ENCODE data around the gene GIGYF1. TPM values are rescaled to one million over a fixed set of nuclear protein-coding genes. Genes with fewer than 3 reads are reported as not detected.

The GIGYF1 gene
- total and polyA plus RNA-seq, 2 of the 13 experiments (the other 11 are each of a cell fraction or from before 2014, with no cell fraction given): 7.6 to 16.1 TPM

DNA sequence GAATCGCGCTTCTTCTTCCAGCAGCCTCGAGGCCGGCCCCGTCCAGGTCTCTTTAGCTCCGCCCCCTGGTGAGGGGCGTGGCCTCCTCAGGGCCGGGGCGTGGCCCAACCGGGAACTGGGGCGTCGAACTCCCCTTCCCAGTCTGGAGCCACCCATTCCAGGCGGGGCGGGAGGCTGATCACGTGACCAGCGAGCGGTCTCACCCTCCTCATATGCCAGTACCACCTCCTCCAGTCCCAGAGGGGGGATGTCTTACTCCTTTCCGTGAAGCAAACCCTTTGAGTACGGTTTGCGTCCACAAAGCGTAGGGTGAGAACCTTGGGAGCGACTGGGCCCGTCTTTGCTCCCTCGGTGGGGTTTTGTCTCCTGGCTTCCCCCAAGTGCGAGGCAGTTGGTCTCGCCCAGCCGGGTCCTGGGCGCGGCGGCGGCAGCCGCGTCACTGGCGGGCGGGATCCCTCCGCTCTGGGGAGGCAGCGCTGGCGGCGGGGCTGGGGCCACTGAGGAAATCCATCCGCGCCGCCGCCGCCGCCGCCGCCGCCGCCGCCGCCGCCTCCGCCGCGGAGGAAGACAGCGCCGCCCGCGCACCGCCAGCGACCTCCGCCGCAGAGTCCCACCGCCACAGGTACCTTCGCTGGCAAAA is 20.6 kb downstream of the GIGYF1 start, which contains the start of gene GNB2 (continued):
- TF ChIP-seq, protein P1, sequence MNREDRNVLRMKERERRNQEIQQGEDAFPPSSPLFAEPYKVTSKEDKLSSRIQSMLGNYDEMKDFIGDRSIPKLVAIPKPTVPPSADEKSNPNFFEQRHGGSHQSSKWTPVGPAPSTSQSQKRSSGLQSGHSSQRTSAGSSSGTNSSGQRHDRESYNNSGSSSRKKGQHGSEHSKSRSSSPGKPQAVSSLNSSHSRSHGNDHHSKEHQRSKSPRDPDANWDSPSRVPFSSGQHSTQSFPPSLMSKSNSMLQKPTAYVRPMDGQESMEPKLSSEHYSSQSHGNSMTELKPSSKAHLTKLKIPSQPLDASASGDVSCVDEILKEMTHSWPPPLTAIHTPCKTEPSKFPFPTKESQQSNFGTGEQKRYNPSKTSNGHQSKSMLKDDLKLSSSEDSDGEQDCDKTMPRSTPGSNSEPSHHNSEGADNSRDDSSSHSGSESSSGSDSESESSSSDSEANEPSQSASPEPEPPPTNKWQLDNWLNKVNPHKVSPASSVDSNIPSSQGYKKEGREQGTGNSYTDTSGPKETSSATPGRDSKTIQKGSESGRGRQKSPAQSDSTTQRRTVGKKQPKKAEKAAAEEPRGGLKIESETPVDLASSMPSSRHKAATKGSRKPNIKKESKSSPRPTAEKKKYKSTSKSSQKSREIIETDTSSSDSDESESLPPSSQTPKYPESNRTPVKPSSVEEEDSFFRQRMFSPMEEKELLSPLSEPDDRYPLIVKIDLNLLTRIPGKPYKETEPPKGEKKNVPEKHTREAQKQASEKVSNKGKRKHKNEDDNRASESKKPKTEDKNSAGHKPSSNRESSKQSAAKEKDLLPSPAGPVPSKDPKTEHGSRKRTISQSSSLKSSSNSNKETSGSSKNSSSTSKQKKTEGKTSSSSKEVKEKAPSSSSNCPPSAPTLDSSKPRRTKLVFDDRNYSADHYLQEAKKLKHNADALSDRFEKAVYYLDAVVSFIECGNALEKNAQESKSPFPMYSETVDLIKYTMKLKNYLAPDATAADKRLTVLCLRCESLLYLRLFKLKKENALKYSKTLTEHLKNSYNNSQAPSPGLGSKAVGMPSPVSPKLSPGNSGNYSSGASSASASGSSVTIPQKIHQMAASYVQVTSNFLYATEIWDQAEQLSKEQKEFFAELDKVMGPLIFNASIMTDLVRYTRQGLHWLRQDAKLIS (CRISPR knock-in tag; IDR thresholded peaks at IDR 0.05): no peak
- TF ChIP-seq, protein P2, sequence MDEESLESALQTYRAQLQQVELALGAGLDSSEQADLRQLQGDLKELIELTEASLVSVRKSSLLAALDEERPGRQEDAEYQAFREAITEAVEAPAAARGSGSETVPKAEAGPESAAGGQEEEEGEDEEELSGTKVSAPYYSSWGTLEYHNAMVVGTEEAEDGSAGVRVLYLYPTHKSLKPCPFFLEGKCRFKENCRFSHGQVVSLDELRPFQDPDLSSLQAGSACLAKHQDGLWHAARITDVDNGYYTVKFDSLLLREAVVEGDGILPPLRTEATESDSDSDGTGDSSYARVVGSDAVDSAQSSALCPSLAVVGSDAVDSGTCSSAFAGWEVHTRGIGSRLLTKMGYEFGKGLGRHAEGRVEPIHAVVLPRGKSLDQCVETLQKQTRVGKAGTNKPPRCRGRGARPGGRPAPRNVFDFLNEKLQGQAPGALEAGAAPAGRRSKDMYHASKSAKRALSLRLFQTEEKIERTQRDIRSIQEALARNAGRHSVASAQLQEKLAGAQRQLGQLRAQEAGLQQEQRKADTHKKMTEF (CRISPR knock-in tag; IDR thresholded peaks at IDR 0.05): peak; percentile 84
- TF ChIP-seq HMGXB3 (CRISPR knock-in tag; IDR thresholded peaks at IDR 0.05; ENCODE audit: borderline replicate concordance): no peak
- TF ChIP-seq SP1 (IDR thresholded peaks at IDR 0.05): no peak
- peak; percentile 69 for TF ChIP-seq SP1 (CRISPR knock-in tag; IDR thresholded peaks at IDR 0.05)
- TF ChIP-seq, protein P3, sequence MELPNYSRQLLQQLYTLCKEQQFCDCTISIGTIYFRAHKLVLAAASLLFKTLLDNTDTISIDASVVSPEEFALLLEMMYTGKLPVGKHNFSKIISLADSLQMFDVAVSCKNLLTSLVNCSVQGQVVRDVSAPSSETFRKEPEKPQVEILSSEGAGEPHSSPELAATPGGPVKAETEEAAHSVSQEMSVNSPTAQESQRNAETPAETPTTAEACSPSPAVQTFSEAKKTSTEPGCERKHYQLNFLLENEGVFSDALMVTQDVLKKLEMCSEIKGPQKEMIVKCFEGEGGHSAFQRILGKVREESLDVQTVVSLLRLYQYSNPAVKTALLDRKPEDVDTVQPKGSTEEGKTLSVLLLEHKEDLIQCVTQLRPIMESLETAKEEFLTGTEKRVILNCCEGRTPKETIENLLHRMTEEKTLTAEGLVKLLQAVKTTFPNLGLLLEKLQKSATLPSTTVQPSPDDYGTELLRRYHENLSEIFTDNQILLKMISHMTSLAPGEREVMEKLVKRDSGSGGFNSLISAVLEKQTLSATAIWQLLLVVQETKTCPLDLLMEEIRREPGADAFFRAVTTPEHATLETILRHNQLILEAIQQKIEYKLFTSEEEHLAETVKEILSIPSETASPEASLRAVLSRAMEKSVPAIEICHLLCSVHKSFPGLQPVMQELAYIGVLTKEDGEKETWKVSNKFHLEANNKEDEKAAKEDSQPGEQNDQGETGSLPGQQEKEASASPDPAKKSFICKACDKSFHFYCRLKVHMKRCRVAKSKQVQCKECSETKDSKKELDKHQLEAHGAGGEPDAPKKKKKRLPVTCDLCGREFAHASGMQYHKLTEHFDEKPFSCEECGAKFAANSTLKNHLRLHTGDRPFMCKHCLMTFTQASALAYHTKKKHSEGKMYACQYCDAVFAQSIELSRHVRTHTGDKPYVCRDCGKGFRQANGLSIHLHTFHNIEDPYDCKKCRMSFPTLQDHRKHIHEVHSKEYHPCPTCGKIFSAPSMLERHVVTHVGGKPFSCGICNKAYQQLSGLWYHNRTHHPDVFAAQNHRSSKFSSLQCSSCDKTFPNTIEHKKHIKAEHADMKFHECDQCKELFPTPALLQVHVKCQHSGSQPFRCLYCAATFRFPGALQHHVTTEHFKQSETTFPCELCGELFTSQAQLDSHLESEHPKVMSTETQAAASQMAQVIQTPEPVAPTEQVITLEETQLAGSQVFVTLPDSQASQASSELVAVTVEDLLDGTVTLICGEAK (IDR thresholded peaks at IDR 0.05): no peak
- TF ChIP-seq, protein P3 (CRISPR knock-in tag; IDR thresholded peaks at IDR 0.05): peak; percentile 35; the same call in 1 of the 2 replicates
- no peak for TF ChIP-seq NR3C1 (CRISPR knock-in tag; IDR thresholded peaks at IDR 0.05)

All from HepG2 (cell line).